Dedifferentiated amniotic fluid mesenchymal stem cell (primary cell): ENCODE data around the gene ROBO1.
A peak's percentile ranks its signal among the peaks of the same experiment; 100 is the strongest.

Experiments used
- DNase-seq: peaks from one replicate; pipeline ENCODE4 v3.0.0-alpha.2; 2016; ENCODE audit errors: extremely low spot score

ROBO1 gene

GRCh38 chr3:79074558-79074957 is 693.2 kb downstream of the ROBO1 start:
- DNase-seq = no peak

GRCh38 chr3:79067734-79068133 is 700.1 kb downstream of the ROBO1 start:
- DNase-seq = no peak

- no peak for DNase-seq
Observed at GRCh38 chr3:79066481-79066880, 701.3 kb downstream of the ROBO1 start.

GRCh38 chr3:79063624-79064023 is 704.2 kb downstream of the ROBO1 start:
- DNase-seq = no peak

- DNase-seq = no peak
Observed at GRCh38 chr3:79057756-79058155, 710.0 kb downstream of the ROBO1 start.

- DNase-seq = no peak
Observed at GRCh38 chr3:79056498-79056897, 711.3 kb downstream of the ROBO1 start.

GRCh38 chr3:79052054-79052681 is 715.6 kb downstream of the ROBO1 start:
- DNase-seq = no peak

- no peak for DNase-seq
Observed at GRCh38 chr3:79047581-79047980, 720.2 kb downstream of the ROBO1 start.

- no peak for DNase-seq
Observed at GRCh38 chr3:79041621-79042020, 726.2 kb downstream of the ROBO1 start.

- peak; percentile 26 for DNase-seq
Observed at GRCh38 chr3:79040701-79041100, 727.1 kb downstream of the ROBO1 start.

- peak; percentile 4 for DNase-seq
Observed at GRCh38 chr3:79040091-79040490, 727.7 kb downstream of the ROBO1 start.

- DNase-seq = peak; percentile 13
Observed at GRCh38 chr3:79039192-79039591, 728.6 kb downstream of the ROBO1 start.

GRCh38 chr3:79038636-79039035 is 729.2 kb downstream of the ROBO1 start:
- DNase-seq = no peak

- peak; percentile 8 for DNase-seq
Observed at GRCh38 chr3:79038057-79038456, 729.7 kb downstream of the ROBO1 start.

GRCh38 chr3:79032686-79033318 is 735.0 kb downstream of the ROBO1 start:
- peak; percentile 65 for DNase-seq

GRCh38 chr3:79030157-79030556 is 737.6 kb downstream of the ROBO1 start:
- no peak for DNase-seq

GRCh38 chr3:79028916-79029315 is 738.9 kb downstream of the ROBO1 start:
- DNase-seq = no peak

GRCh38 chr3:79027593-79027992 is 740.2 kb downstream of the ROBO1 start:
- DNase-seq = no peak

- no peak for DNase-seq
Observed at GRCh38 chr3:79019924-79020173, 747.9 kb downstream of the ROBO1 start.

GRCh38 chr3:79019137-79019923 is 748.5 kb downstream of the ROBO1 start:
- peak; percentile 94 for DNase-seq

- DNase-seq = peak; percentile 46
Observed at GRCh38 chr3:79018671-79019136, 749.1 kb downstream of the ROBO1 start.

- DNase-seq = no peak
Observed at GRCh38 chr3:79018265-79018664, 749.5 kb downstream of the ROBO1 start.
